Daoy (cell line): Measurements from ENCODE around the gene KRTAP5-5. TPM values are rescaled to one million over a fixed set of nuclear protein-coding genes. Genes with fewer than 3 reads are reported as not detected.

ENCODE experiments used
- DNase-seq: peaks from one replicate; pipeline ENCODE4 v3.0.0-alpha.2; 2015; ENCODE audit warnings: low read depth
- total RNA-seq: library from RNA; depleted of rRNA; stranded (reverse); fragments of >200 nt; shearing (Covaris generic); gene quantifications from 2 replicates; pipeline ENCODE4 v1.2.3, GENCODE V29; 2014; rRNA removed

Gene KRTAP5-5
- total RNA-seq, 1 experiment from 2014 or later: not detected

- no peak for DNase-seq
These were observed 50.3 kb downstream of the KRTAP5-5 start for GRCh38 chr11:1679881-1680280.

Other genes with a start within 250 kb of the KRTAP5-5 start
- 0.17 TPM in 1 of 2 replicates, not detected in the other for gene BRSK2, start 239.8 kb upstream of the KRTAP5-5 start, total RNA-seq
- gene MOB2, start 143.0 kb upstream of the KRTAP5-5 start, total RNA-seq: 14.6 and 21.0 TPM in 2 replicates
- gene DUSP8, start 57.5 kb upstream of the KRTAP5-5 start, total RNA-seq: 0.69 and 1.2 TPM in 2 replicates
- not detected in 2 replicates for gene KRTAP5-1, start 44.5 kb upstream of the KRTAP5-5 start, total RNA-seq
- gene KRTAP5-2, start 31.5 kb upstream of the KRTAP5-5 start, total RNA-seq: not detected in 2 replicates
- gene KRTAP5-3, start 21.3 kb upstream of the KRTAP5-5 start, total RNA-seq: not detected in 2 replicates
- gene KRTAP5-4, start 7.6 kb upstream of the KRTAP5-5 start, total RNA-seq: not detected in 2 replicates
- gene KRTAP5-6, start 67.4 kb downstream of the KRTAP5-5 start, total RNA-seq: not detected in 2 replicates
- gene IFITM10, start 120.8 kb downstream of the KRTAP5-5 start, total RNA-seq: 0.09 and 0.11 TPM in 2 replicates
- gene CTSD, start 134.2 kb downstream of the KRTAP5-5 start, total RNA-seq: 128 and 157 TPM in 2 replicates
- gene SYT8, start 205.2 kb downstream of the KRTAP5-5 start, total RNA-seq: not detected in 2 replicates
- not detected in 2 replicates for gene TNNI2, start 209.2 kb downstream of the KRTAP5-5 start, total RNA-seq
- gene LSP1, start 223.3 kb downstream of the KRTAP5-5 start, total RNA-seq: 3.8 and 6.5 TPM in 2 replicates